Transverse colon (tissue), 4 donors: ENCODE data around the gene DLGAP1.

Experiments used
- CTCF ChIP-seq, 5 experiments: fragments of 200-600 bp in 3 of 5; fragments of 450-650 bp in 2 of 5; sonication (generic) in 3 of 5; IDR thresholded peaks; 1 replicate in 2 of 5; 2 replicates in 3 of 5; pipeline ENCODE4 v1.5.1; 2016 to 2017; ENCODE audit warnings: antibody characterized with exemption in 5 of 5, inconsistent platforms in 3 of 5, mild to moderate bottlenecking in 2 of 5, moderate library complexity in 1 of 5
- EP300 ChIP-seq: sonication (generic); formaldehyde crosslinking; IDR thresholded peaks from one replicate; pipeline ENCODE4 v1.6.1; 2017; ENCODE audit warnings: antibody characterized with exemption, low read depth
- POLR2A ChIP-seq: fragments of 450-650 bp; IDR thresholded peaks from one replicate; pipeline ENCODE4 v1.6.1; 2016; ENCODE audit warnings: antibody characterized with exemption, mild to moderate bottlenecking, moderate library complexity
- POLR2AphosphoS5 ChIP-seq, 3 donors: sonication (generic); formaldehyde crosslinking; IDR thresholded peaks; one replicate each; pipeline ENCODE4 v1.6.1; 2016; ENCODE audit warnings: antibody characterized with exemption in 3 of 3

- TF ChIP-seq POLR2AphosphoS5 (IDR thresholded peaks at IDR 0.05): no peak
- no peak for TF ChIP-seq POLR2A
- TF ChIP-seq CTCF (IDR thresholded peaks at IDR 0.05): no peak
- TF ChIP-seq EP300: no peak
These were observed 734.1 kb downstream of the DLGAP1 start for GRCh38 chr18:3720818-3721545.
